Neural cell (in vitro differentiated cells): Measurements from ENCODE around the gene DIP2C. TPM values are rescaled to one million over a fixed set of nuclear protein-coding genes. Genes with fewer than 3 reads are reported as not detected.

Source experiments
- H2AFZ ChIP-seq: fragments of 200-600, 300-800 bp; sonication (generic), shearing (Covaris generic); 2 replicates; pipeline ENCODE4 v1.6.0; 2014; ENCODE audit warnings: low read depth, mild to moderate bottlenecking, antibody characterized with exemption, low read length, moderate library complexity
- H3F3A ChIP-seq: fragments of 200-600 bp; shearing (Covaris generic); 2 replicates; pipeline ENCODE4 v1.6.1; 2016; ENCODE audit warnings: mild to moderate bottlenecking, moderate library complexity, mixed read lengths, antibody characterized with exemption, low read length; ENCODE audit not compliant: insufficient read depth, poor library complexity, severe bottlenecking
- H3K27ac ChIP-seq: fragments of 200-600, 300-800 bp; sonication (generic), shearing (Covaris generic); 2 replicates; pipeline ENCODE4 v1.5.1; 2014; ENCODE audit warnings: mild to moderate bottlenecking, low read length, moderate library complexity
- H3K27me3 ChIP-seq: fragments of 300-800, 200-600 bp; sonication (generic), shearing (Covaris generic); 2 replicates; pipeline ENCODE4 v1.6.0; 2014; ENCODE audit warnings: mild to moderate bottlenecking, low read depth, low read length, moderate library complexity; ENCODE audit not compliant: insufficient read depth
- H3K36me3 ChIP-seq: fragments of 300-800, 200-600 bp; sonication (generic), shearing (Covaris generic); 2 replicates; pipeline ENCODE4 v1.5.1; 2014; ENCODE audit warnings: mild to moderate bottlenecking, antibody characterized with exemption, low read length, moderate library complexity; ENCODE audit not compliant: insufficient read depth
- H3K4me2 ChIP-seq: fragments of 300-800, 200-600 bp; sonication (generic), shearing (Covaris generic); 2 replicates; pipeline ENCODE4 v1.6.0; 2014; ENCODE audit warnings: mild to moderate bottlenecking, low read length
- H3K4me3 ChIP-seq: fragments of 300-800, 200-600 bp; sonication (generic), shearing (Covaris generic); 2 replicates; pipeline ENCODE4 v1.5.1; 2014; ENCODE audit warnings: mild to moderate bottlenecking, low read length, moderate library complexity
- H3K79me2 ChIP-seq: fragments of 200-600 bp; shearing (Covaris generic); replicated peaks from 2 replicates; pipeline ENCODE4 v1.6.0; 2014; ENCODE audit warnings: mild to moderate bottlenecking, low read length, moderate library complexity; ENCODE audit not compliant: insufficient read depth
- H3K9ac ChIP-seq: fragments of 300-800, 200-600 bp; sonication (generic), shearing (Covaris generic); 2 replicates; pipeline ENCODE4 v1.6.1; 2016; ENCODE audit warnings: mild to moderate bottlenecking, low read length, mixed read lengths
- H3K9me2 ChIP-seq: fragments of 200-600 bp; shearing (Covaris generic); 2 replicates; pipeline ENCODE4 v1.6.1; 2016; ENCODE audit warnings: mild to moderate bottlenecking, low read length, mixed read lengths; ENCODE audit not compliant: insufficient read depth
- H3K9me3 ChIP-seq: fragments of 200-600, 300-800 bp; sonication (generic), shearing (Covaris generic); 2 replicates; pipeline ENCODE4 v1.6.1; 2016; ENCODE audit warnings: mild to moderate bottlenecking, mixed run types, low read length, moderate library complexity, mixed read lengths
- H4K20me1 ChIP-seq: fragments of 200-600 bp; shearing (Covaris generic); 2 replicates; pipeline ENCODE4 v1.6.1; 2016; ENCODE audit warnings: mild to moderate bottlenecking, mixed run types; ENCODE audit not compliant: insufficient read depth
- EP300 ChIP-seq: fragments of 450-650 bp; conservative IDR thresholded peaks from 2 replicates; pipeline ENCODE4 v1.6.1; 2014; ENCODE audit warnings: antibody characterized with exemption, mild to moderate bottlenecking, moderate library complexity; ENCODE audit not compliant: poor library complexity, severe bottlenecking
- EZH2 ChIP-seq: fragments of 200-600, 300-800 bp; shearing (Covaris generic), sonication (generic); IDR thresholded peaks from 2 replicates; pipeline ENCODE4 v1.6.1; 2014; ENCODE audit warnings: antibody characterized with exemption, low read length, borderline replicate concordance, mild to moderate bottlenecking; ENCODE audit not compliant: insufficient read depth, poor library complexity, severe bottlenecking
- MXI1 ChIP-seq: fragments of 450-650 bp; conservative IDR thresholded peaks from 2 replicates; pipeline ENCODE4 v1.6.1; 2014; ENCODE audit warnings: antibody characterized with exemption, mild to moderate bottlenecking; ENCODE audit not compliant: poor library complexity, severe bottlenecking
- POLR2AphosphoS5 ChIP-seq: IDR thresholded peaks from 2 replicates; pipeline ENCODE4 v1.6.1; 2012
- RAD21 ChIP-seq: fragments of 450-650 bp; conservative IDR thresholded peaks from 2 replicates; pipeline ENCODE4 v1.6.1; 2014; ENCODE audit warnings: antibody characterized with exemption, mild to moderate bottlenecking, moderate library complexity
- REST ChIP-seq: IDR thresholded peaks from 2 replicates; pipeline ENCODE4 v1.6.1; 2012; ENCODE audit warnings: borderline replicate concordance
- SMC3 ChIP-seq: fragments of 450-650 bp; conservative IDR thresholded peaks from 2 replicates; pipeline ENCODE4 v1.6.1; 2014; ENCODE audit warnings: antibody characterized with exemption, mild to moderate bottlenecking, moderate library complexity; ENCODE audit not compliant: poor library complexity
- TAF1 ChIP-seq: IDR thresholded peaks from 2 replicates; pipeline ENCODE4 v1.6.1; 2012; ENCODE audit warnings: low read depth
- polyA plus RNA-seq: library from polyadenylated mRNA; depleted of rRNA; stranded (reverse); fragments of >200 nt; gene quantifications from 2 replicates; pipeline ENCODE4 v1.2.3, GENCODE V29; 2014
- TF ChIP-seq, protein P1 (sequence below): fragments of 450-650 bp; IDR thresholded peaks from 2 replicates; pipeline ENCODE4 v1.5.1; 2014; ENCODE audit warnings: antibody characterized with exemption, mild to moderate bottlenecking, moderate library complexity; ENCODE audit not compliant: poor library complexity, severe bottlenecking

Gene DIP2C
- polyA plus RNA-seq, 1 donor from 2014 or later, result 24.1 TPM

- TF ChIP-seq MXI1, result no peak
- TF ChIP-seq TAF1, result no peak
- TF ChIP-seq RAD21, result no peak
- no peak for TF ChIP-seq POLR2AphosphoS5
- no peak for TF ChIP-seq REST
- TF ChIP-seq EP300, result no peak
- no peak for TF ChIP-seq EZH2
- TF ChIP-seq SMC3, result no peak
- TF ChIP-seq, protein P1, sequence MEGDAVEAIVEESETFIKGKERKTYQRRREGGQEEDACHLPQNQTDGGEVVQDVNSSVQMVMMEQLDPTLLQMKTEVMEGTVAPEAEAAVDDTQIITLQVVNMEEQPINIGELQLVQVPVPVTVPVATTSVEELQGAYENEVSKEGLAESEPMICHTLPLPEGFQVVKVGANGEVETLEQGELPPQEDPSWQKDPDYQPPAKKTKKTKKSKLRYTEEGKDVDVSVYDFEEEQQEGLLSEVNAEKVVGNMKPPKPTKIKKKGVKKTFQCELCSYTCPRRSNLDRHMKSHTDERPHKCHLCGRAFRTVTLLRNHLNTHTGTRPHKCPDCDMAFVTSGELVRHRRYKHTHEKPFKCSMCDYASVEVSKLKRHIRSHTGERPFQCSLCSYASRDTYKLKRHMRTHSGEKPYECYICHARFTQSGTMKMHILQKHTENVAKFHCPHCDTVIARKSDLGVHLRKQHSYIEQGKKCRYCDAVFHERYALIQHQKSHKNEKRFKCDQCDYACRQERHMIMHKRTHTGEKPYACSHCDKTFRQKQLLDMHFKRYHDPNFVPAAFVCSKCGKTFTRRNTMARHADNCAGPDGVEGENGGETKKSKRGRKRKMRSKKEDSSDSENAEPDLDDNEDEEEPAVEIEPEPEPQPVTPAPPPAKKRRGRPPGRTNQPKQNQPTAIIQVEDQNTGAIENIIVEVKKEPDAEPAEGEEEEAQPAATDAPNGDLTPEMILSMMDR, result no peak
- H3K4me3 ChIP-seq, result no peak overlapping the region
- H4K20me1 ChIP-seq, result no peaks in the 10 kb centered on the region
- peaks cover 17% of the 10 kb centered on the region for H3K36me3 ChIP-seq
- no peak overlapping the region for H3K9ac ChIP-seq
- no peaks in the 10 kb centered on the region for H3K27me3 ChIP-seq
- H2AFZ ChIP-seq, result no peak overlapping the region
- no peaks in the 10 kb centered on the region for H3K79me2 ChIP-seq
- H3F3A ChIP-seq, result no peaks in the 10 kb centered on the region
- H3K9me3 ChIP-seq, result no peaks in the 10 kb centered on the region
- no peaks in the 10 kb centered on the region for H3K9me2 ChIP-seq
- H3K27ac ChIP-seq, result no peak overlapping the region
- H3K4me2 ChIP-seq, result no peak overlapping the region
Measured at GRCh38 chr10:288316-289200, 400.9 kb downstream of the DIP2C start.

GRCh38 chr10:287814-288213, 401.7 kb downstream of the DIP2C start:
- no peak overlapping the region for H3K4me3 ChIP-seq
- H3K79me2 ChIP-seq, result no peaks in the 10 kb centered on the region
- H3K9me2 ChIP-seq, result no peaks in the 10 kb centered on the region
- H2AFZ ChIP-seq, result no peak overlapping the region
- H3K36me3 ChIP-seq, result peaks cover 17% of the 10 kb centered on the region
- no peaks in the 10 kb centered on the region for H3K9me3 ChIP-seq
- no peaks in the 10 kb centered on the region for H3K27me3 ChIP-seq
- no peak overlapping the region for H3K27ac ChIP-seq
- H4K20me1 ChIP-seq, result no peaks in the 10 kb centered on the region
- no peak for TF ChIP-seq MXI1
- no peak for TF ChIP-seq RAD21
- TF ChIP-seq EP300, result no peak
- no peak for TF ChIP-seq TAF1
- TF ChIP-seq SMC3, result no peak
- TF ChIP-seq POLR2AphosphoS5, result no peak
- TF ChIP-seq REST, result no peak
- TF ChIP-seq EZH2, result no peak
- TF ChIP-seq, protein P1, result no peak
- H3K9ac ChIP-seq, result no peak overlapping the region
- no peak overlapping the region for H3K4me2 ChIP-seq
- H3F3A ChIP-seq, result no peaks in the 10 kb centered on the region
